IMR-90 (cell line): ENCODE measurements around the gene SFXN3. TPM values are rescaled to one million over a fixed set of nuclear protein-coding genes. Genes with fewer than 3 reads are reported as not detected.

Experiments
- ATAC-seq: fragments of 200-7000 bp; cut with Tn5 transposase; 2 replicates; pipeline ENCODE4 v1.9.1; 2020; ENCODE audit warnings: low read depth, mild to moderate bottlenecking, moderate library complexity
- BruUV-seq: library from RNA; stranded (reverse); fragments of 400-500 nt; replicated peaks from 2 replicates; lab custom pipeline; 2021; lab: Mats Ljungman, UMichigan
- CTCF ChIA-PET: fragments of 300-600 bp; formaldehyde crosslinking; extraction: SDS; loops from one replicate; lab custom pipeline; 2021; ENCODE audit warnings: antibody characterized with exemption; lab: Yijun Ruan, JAX
- POLR2A ChIA-PET: fragments of 300-600 bp; sonication (Branson Sonifier 250); formaldehyde crosslinking; loops from one replicate; lab custom pipeline; 2022; ENCODE audit warnings: antibody characterized with exemption; ENCODE audit not compliant: unreplicated experiment; lab: Charles Lee
- DNase-seq: peaks from one replicate; pipeline ENCODE4 v3.0.0; 2013
- H2AFZ ChIP-seq: replicated peaks from 2 replicates; pipeline ENCODE3; 2013; ENCODE audit warnings: low read length, mild to moderate bottlenecking; ENCODE audit not compliant: poor library complexity
- H2AK5ac ChIP-seq: 2 replicates; pipeline ENCODE4 v1.6.1; 2013; ENCODE audit warnings: low read depth, low read length, inconsistent platforms
- H2AK9ac ChIP-seq: replicated peaks from 2 replicates; pipeline ENCODE3; 2013; ENCODE audit warnings: mild to moderate bottlenecking, low read depth, low read length, moderate library complexity; ENCODE audit not compliant: poor library complexity
- H2BK120ac ChIP-seq: 2 replicates; pipeline ENCODE4 v1.6.1; 2013; ENCODE audit warnings: low read depth, low read length, inconsistent platforms
- H2BK15ac ChIP-seq: 3 replicates; pipeline ENCODE4 v1.6.1; 2013; ENCODE audit warnings: low read depth, low read length, inconsistent platforms
- H2BK20ac ChIP-seq: 2 replicates; pipeline ENCODE4 v1.6.1; 2013; ENCODE audit warnings: low read depth, mild to moderate bottlenecking, inconsistent platforms, low read length, moderate library complexity
- H2BK5ac ChIP-seq: 2 replicates; pipeline ENCODE4 v1.6.1; 2013; ENCODE audit warnings: mild to moderate bottlenecking, low read depth, low read length, inconsistent platforms; ENCODE audit not compliant: poor library complexity, severe bottlenecking
- H3K14ac ChIP-seq: replicated peaks from 2 replicates; pipeline ENCODE4 v1.6.1; 2013; ENCODE audit warnings: low read depth, low read length, inconsistent platforms
- H3K18ac ChIP-seq: 2 replicates; pipeline ENCODE4 v1.6.1; 2013; ENCODE audit warnings: low read depth, low read length, control low read depth
- H3K23ac ChIP-seq: 2 replicates; pipeline ENCODE4 v1.6.1; 2013; ENCODE audit warnings: low read depth, low read length, inconsistent platforms
- H3K27ac ChIP-seq: 2 replicates; pipeline ENCODE4 v1.5.1; 2013; ENCODE audit warnings: mild to moderate bottlenecking, control low read depth, low read length; ENCODE audit not compliant: insufficient read depth
- H3K27me3 ChIP-seq: 2 replicates; pipeline ENCODE4 v1.6.1; 2013; ENCODE audit warnings: low read length; ENCODE audit not compliant: control insufficient read depth, insufficient read depth
- H3K36me3 ChIP-seq: 2 replicates; pipeline ENCODE4 v1.6.1; 2013; ENCODE audit warnings: low read length, mixed read lengths; ENCODE audit not compliant: control insufficient read depth, insufficient read depth
- H3K4ac ChIP-seq: 2 replicates; pipeline ENCODE4 v1.6.1; 2013; ENCODE audit warnings: low read depth, low read length, inconsistent platforms
- H3K4me1 ChIP-seq: 2 replicates; pipeline ENCODE4 v1.6.1; 2013; ENCODE audit warnings: low read length, mixed read lengths; ENCODE audit not compliant: control insufficient read depth, insufficient read depth
- H3K4me2 ChIP-seq: 2 replicates; pipeline ENCODE4 v1.6.1; 2013; ENCODE audit warnings: low read depth, mild to moderate bottlenecking, control low read depth, low read length, moderate library complexity
- H3K4me3 ChIP-seq: 2 replicates; pipeline ENCODE4 v1.5.1; 2013; ENCODE audit warnings: low read depth, mild to moderate bottlenecking, control low read depth, low read length, moderate library complexity; ENCODE audit not compliant: insufficient read depth
- H3K56ac ChIP-seq: 2 replicates; pipeline ENCODE4 v1.6.1; 2013; ENCODE audit warnings: low read length, inconsistent platforms; ENCODE audit not compliant: insufficient read depth; ENCODE audit errors: extremely low read depth
- H3K79me1 ChIP-seq, 2 experiments: 2 replicates each; pipeline ENCODE4 v1.6.1; 2013; ENCODE audit warnings: low read length in 2 of 2, inconsistent platforms in 1 of 2, low read depth in 1 of 2
- H3K9ac ChIP-seq: 2 replicates; pipeline ENCODE4 v1.6.1; 2013; ENCODE audit warnings: low read depth, low read length, control low read depth
- H3K9me1 ChIP-seq: 2 replicates; pipeline ENCODE4 v1.6.1; 2013; ENCODE audit warnings: low read length, inconsistent platforms; ENCODE audit not compliant: insufficient read depth
- H3K9me3 ChIP-seq: 2 replicates; pipeline ENCODE4 v1.6.1; 2013; ENCODE audit warnings: low read length; ENCODE audit not compliant: control insufficient read depth, insufficient read depth
- H4K20me1 ChIP-seq: 2 replicates; pipeline ENCODE4 v1.6.1; 2013; ENCODE audit warnings: low read length, inconsistent platforms; ENCODE audit not compliant: insufficient read depth
- H4K5ac ChIP-seq: 2 replicates; pipeline ENCODE4 v1.6.1; 2013; ENCODE audit warnings: mild to moderate bottlenecking, low read depth, low read length, control low read depth
- H4K8ac ChIP-seq, 2 experiments: 2 replicates each; pipeline ENCODE4 v1.6.1; 2013; ENCODE audit warnings: low read depth in 2 of 2, low read length in 2 of 2, control low read depth in 1 of 2, inconsistent platforms in 1 of 2
- H4K91ac ChIP-seq: 2 replicates; pipeline ENCODE4 v1.6.1; 2013; ENCODE audit warnings: low read depth, low read length, inconsistent platforms; ENCODE audit not compliant: insufficient read depth
- MXI1 ChIP-seq: IDR thresholded peaks from 2 replicates; pipeline ENCODE4 v1.6.1; 2012; ENCODE audit warnings: low read depth, mild to moderate bottlenecking, low read length, moderate library complexity, borderline replicate concordance
- POLR2A ChIP-seq: IDR thresholded peaks from 2 replicates; pipeline ENCODE4 v1.6.1; 2012; ENCODE audit warnings: mild to moderate bottlenecking, low read depth, low read length
- WGBS, 2 experiments: methylation state at CpG; one replicate each; pipeline versions ENCODE4 v1.1.5 to v1.1.7; 2013; ENCODE audit warnings: missing lambda C conversion rate in 2 of 2; ENCODE audit not compliant: insufficient read length in 1 of 2; ENCODE audit errors: extremely low coverage in 2 of 2; 5-methylcytosine and 5-hydroxymethylcytosine counted together
- dilution Hi-C: fragments of 300-500 bp; cut with HindIII; formaldehyde crosslinking; loops from one replicate; pipeline ENCODE4 v1.14.3; 2018; ENCODE audit warnings: low sequenced_read_pairs; ENCODE audit not compliant: unreplicated experiment
- in situ Hi-C: fragments of 300-500 bp; cut with MboI; formaldehyde crosslinking; loops from 3 replicates; pipeline ENCODE4 v1.14.3; 2019; ENCODE audit warnings: low sequenced_read_pairs, inconsistent platforms, mixed read lengths
- intact Hi-C: fragments of 100-400 bp; cut with micrococcal nuclease; formaldehyde crosslinking; loops from 2 replicates; pipeline ENCODE4 v1.10.0; 2022
- polyA plus RNA-seq, 3 experiments: library from polyadenylated mRNA; depleted of rRNA; stranded (reverse); fragments of >200 nt; gene quantifications; 2 replicates each; pipeline ENCODE4 v1.2.3, GENCODE V29; 2012; ENCODE audit warnings: low replicate concordance in 1 of 3
- total RNA-seq: library from RNA; depleted of rRNA; stranded (reverse); fragments of >200 nt; gene quantifications from 2 replicates; pipeline ENCODE4 v1.2.3, GENCODE V29; 2012

The SFXN3 gene
- total and polyA plus RNA-seq, 2 of the 4 experiments (the other 2 are of a cell fraction) = 64.7 to 77.2 TPM

- H3K4me2 ChIP-seq = peak overlapping the region; percentile 98
- no peaks in the 10 kb centered on the region for H3K27me3 ChIP-seq
- peak; percentile 68 for DNase-seq
- TF ChIP-seq POLR2A (no peak), MXI1 (peak; percentile 18; the same call in 1 of the 2 replicates)
- BruUV-seq = no TSS peak
- 0 out of 2 replicates have a peak overlapping the region, but pooled peaks have one; percentile 51 for H3K56ac ChIP-seq
- peak overlapping the region; percentile 41; the same call in 1 of the 3 replicates for H2BK15ac ChIP-seq
- no CpG with 5 or more reads among the region's 3 CpGs for WGBS, 2 experiments
- H3K79me1 ChIP-seq = peaks cover 0 to 22% of the 10 kb centered on the region in 2 experiments; a peak in 3 of 4 replicates
- peak overlapping the region; percentile 57 for H4K91ac ChIP-seq
- peak overlapping the region; percentile 78 for H3K4ac ChIP-seq
- H2AFZ ChIP-seq = peak overlapping the region; percentile 93
- H3K9ac ChIP-seq = peak overlapping the region; percentile 4
- H3K27ac ChIP-seq = 0 out of 2 replicates have a peak overlapping the region, but pooled peaks have one; percentile 17
- CTCF ChIA-PET = interaction anchor here (0.8 kb wide), 1 partner anchor 15 kb away, joined by 3 read pairs; no protein-coding TSS in a partner anchor
- H2AK9ac ChIP-seq = peak overlapping the region; percentile 47
- H4K5ac ChIP-seq = peak overlapping the region; percentile 37; the same call in 1 of the 2 replicates
- POLR2A ChIA-PET = no interaction called here
- intact Hi-C loops (loop anchor here (2.0 to 5.0 kb wide), 2 partner anchors 33 to 47 kb away; partner anchors contain the start of genes PDZD7 and SFXN3), dilution Hi-C loops (no loop called here), in situ Hi-C loops (no loop called here)
- H3K14ac ChIP-seq = peak overlapping the region; percentile 60
- H3K4me3 ChIP-seq = no peak overlapping the region; the same call in 1 of the 2 replicates
- H2BK20ac ChIP-seq = peak overlapping the region; percentile 49; the same call in 1 of the 2 replicates
- H3K9me1 ChIP-seq = peaks cover 8% of the 10 kb centered on the region
- peak overlapping the region; percentile 28 to 85; a peak in 3 of 4 replicates for H4K8ac ChIP-seq
- H3K23ac ChIP-seq = peak overlapping the region; percentile 37
- H2BK120ac ChIP-seq = peak overlapping the region; percentile 52
- no peak overlapping the region for H3K18ac ChIP-seq
- H3K36me3 ChIP-seq = no peaks in the 10 kb centered on the region
- H3K4me1 ChIP-seq = peaks cover 22% of the 10 kb centered on the region
- H4K20me1 ChIP-seq = no peaks in the 10 kb centered on the region; the same call in 1 of the 2 replicates
- peak overlapping the region; percentile 58 for H2BK5ac ChIP-seq
- peak overlapping the region; percentile 42 for H2AK5ac ChIP-seq
- H3K9me3 ChIP-seq = no peaks in the 10 kb centered on the region
- no peak for ATAC-seq
These were observed 34.6 kb downstream of the SFXN3 start for GRCh38 chr10:101065481-101066145.
